Measurements from ENCODE around the gene GPR137.

GRCh38 chr11:64248578-64248977 lies 37.1 kb upstream of the GPR137 start:
- TF ChIP-seq CTCF (conservative IDR thresholded peaks at IDR 0.05; ENCODE audit: low read depth, low read length) (no peak), EZH2 (IDR thresholded peaks at IDR 0.05; ENCODE audit: low read length, unreplicated experiment) (no peak)

Measured in PC-3 (cell line).